ENCODE data around the gene RAB24.
A peak's percentile ranks its signal among the peaks of the same experiment; 100 is the strongest.
"Not testable (repeated sequence)": the region's sequence is repeated elsewhere in the genome, so short reads cannot be mapped to it uniquely, and the experiment has no call there.

The RAB24 gene

DNA sequence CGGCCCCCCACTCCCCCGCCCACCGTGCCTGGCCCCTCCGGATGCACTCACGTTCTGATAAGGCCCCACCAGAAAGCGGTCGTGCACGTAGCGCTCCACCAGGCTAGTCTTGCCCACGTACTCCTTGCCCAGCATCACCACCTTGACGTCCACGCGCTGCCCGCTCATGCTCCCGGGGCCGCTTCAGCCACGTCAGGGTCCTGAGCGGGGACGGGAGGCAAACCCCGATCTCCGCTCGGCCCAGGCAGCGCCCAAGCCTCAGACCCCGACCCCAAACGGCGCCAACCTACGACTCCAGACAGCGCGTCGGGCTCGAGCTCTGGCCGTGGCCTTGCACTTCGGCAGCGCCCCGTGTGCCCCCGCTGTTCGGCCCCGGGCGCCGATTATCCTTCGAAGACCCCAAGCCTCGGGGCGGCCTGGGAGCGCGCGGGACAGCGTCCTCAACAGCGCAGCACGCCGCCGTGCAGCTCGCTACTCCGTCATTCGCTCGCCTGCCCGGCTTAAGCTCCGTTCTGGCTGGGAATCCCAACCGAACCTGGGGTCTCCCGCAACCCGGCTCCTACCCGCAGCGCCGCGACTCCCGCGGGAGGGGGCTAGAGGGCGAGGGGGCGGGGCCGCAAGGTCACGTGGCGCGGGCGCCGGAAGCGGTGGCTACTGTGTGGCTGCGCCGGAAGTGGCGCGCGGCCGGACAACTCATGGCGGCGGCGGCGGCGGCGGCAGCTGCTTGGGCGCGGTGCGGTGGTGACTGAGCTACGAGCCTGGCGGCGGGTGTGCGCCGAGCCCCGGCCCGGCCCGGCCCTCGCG is at the start of gene RAB24, which contains the start of gene PRELID1:
TSS of gene RAB24 (minus strand) at position 599 of the 804 bp plus-strand sequence. CDS start at position 168, 431 bp downstream.
TSS of gene PRELID1 (plus strand) at position 679 of the 804 bp plus-strand sequence. CDS start 187 bp downstream, outside the sequence.
- DNase-seq (ENCODE audit: low read depth): peak; percentile 81

DNA sequence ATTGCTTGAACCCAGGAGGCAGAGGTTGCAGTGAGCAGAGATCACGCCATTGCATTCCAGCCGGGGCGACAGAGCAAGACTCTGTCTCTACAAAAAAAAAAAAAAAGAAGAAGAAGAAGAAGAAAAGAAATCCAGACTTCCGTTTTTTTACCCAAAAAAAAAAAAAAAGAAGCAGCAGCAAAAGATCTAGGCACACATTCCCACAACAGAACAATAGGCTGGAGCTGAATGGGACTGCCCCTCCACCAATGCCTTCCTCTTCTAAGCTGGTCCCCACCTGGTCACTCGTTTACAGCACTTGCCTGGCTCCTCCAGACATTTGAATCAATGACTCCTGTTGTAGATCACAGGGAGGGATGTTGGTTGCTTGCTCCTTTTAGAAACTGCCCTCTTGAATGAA is 49.6 kb upstream of the RAB24 start:
- no peak for DNase-seq (ENCODE audit: low read depth)

DNA sequence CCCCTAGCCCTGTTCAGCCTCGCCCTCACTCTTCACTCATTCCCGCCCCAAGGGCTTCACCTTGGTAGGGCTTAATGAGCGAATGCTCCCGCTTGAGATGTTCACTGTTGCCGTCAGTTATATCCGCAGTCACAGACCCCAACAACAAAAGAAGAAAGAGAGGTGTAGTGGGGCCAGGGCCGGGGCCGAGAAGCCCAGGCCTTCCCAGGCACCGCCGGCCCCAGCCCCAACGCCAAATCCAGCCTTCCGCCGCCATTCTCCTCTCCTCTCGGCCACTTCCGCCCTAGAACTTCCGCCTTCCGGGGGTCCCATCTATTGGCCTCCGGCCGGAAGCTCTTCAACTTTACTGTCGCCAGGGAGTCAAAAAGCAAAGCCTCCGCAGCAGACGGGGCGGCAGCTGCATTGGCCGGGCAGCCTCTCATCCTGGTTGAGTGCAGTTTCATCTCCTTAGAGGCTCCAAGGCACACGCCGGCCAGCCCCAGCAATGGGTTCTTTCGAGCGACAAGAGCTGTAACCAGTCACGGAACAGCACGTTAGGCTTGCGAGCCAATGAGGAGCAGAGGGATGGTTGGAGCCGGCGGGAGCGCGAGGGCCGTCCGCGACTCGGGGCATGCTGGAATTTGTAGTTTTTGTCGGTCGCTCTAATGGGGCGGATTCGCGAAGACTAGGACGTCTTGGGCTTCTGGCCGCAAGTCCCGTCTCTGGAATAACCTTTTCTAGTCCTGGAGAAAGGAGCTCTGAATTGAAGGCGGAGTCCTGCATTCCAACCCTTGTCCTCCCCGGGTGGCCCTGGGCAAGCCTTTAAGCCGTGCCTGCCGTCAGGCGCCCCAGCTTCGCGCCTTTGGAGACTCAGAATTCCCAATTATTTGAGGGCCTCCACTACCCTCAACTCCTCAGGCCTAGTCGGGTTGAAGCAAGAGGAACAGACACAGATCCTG is 48.1 kb upstream of the RAB24 start, which contains the start of gene LMAN2:
TSS of gene LMAN2 (minus strand) at position 277 of the 938 bp plus-strand sequence. CDS start at position 256, 21 bp downstream.
- DNase-seq (ENCODE audit: low read depth): peak; percentile 83

DNA sequence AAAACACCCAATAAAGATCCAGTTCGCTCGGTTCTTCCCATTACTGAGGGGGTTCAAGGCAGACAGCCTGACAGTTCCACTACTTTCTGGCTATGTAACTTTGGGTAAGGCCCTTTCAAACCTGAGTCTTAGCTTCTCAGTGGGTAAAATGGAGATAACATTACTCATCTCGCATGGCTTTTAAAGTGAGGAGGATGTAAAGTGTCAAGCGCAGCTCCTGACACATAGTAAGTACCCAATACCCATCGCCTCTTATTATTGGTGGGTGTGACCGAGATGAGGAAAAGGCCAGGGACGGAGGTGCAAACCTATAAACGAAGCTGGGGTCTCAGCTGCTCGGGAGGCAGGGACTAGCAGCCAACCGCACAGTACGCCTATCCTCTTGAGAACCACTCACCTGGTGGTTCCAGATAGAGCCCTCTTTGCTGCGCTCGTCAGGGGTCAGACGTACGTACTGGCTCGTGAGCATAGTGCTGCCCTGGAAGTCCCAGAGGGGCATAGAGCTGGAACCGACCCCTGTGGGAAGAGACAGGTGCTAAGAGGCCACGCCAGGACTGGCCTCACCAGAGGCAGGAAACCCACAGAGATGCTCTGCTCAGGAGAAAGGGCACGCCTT is 47.4 kb upstream of the RAB24 start:
- DNase-seq (ENCODE audit: low read depth): no peak

DNA sequence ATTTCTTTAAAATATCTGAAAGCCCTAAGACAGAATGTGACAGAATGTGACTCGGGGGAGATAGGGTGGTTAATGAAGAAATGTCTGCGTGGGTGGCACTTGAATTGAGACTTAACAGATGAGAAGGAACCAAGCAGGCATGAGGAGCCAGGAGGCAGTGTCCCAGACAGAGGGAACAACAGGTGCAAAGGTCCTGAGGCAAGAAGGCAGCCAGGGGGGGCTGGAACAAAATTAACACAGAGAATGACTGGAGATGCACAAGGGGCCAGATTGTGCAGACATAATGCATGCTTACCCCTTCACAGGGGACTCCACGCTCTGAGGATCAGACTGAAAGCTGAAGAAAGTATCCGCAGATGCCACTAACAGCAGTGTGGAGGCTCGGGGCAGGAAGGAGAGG is 46.2 kb upstream of the RAB24 start:
- no peak for DNase-seq (ENCODE audit: low read depth)

DNA sequence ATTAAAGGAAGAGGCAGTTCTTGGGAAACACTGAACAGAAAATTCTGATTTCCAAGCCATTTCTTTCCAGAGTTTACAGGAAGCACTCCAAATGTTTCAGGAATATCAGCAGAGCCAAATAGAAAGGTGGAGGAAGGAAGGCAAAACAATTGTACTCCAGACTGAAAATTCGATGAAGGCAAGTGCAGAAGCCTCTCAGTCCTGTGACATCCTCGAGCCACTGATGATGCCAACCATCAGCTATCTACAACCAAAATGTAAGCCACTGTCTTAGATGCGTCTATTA is 45.8 kb upstream of the RAB24 start:
- DNase-seq (ENCODE audit: low read depth): no peak

DNA sequence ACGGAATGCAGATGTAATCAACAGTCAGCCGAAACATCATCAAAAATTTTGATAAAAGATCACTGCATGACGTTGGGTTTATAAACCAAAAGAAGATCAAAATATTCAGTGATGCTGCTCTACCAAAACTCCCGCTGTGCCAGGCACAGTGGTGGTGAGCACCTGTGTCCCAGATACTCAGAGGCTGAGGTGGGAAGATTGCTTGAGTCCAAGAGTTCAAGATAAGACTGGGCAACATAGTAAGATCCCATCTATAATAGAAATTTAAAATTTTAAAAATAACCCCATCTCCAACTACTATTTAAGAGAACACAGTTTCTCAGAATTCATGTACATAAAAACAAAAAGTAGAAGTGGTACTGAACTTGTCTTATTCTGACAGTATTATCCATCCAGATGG is 44.2 kb upstream of the RAB24 start:
- no peak for DNase-seq (ENCODE audit: low read depth)

DNA sequence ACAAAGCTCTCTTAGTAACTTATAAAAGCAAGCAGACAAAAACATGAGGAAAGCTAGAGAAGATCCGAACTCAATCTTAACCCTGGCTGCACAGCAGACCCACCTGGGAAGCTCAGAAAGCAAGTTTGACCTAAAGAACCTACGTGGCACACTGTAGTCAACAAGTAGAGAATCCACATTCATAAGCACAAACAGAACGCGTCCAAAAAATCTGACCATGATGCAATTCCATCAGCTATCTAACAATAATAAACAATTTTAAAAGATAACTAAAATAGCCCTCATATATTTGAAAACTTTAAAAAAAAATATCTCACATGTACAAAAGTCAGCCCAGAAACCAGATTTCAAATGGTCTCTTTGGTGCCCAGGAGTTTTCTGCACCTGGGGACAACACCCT is 43.3 kb upstream of the RAB24 start:
- no peak for DNase-seq (ENCODE audit: low read depth)

DNA sequence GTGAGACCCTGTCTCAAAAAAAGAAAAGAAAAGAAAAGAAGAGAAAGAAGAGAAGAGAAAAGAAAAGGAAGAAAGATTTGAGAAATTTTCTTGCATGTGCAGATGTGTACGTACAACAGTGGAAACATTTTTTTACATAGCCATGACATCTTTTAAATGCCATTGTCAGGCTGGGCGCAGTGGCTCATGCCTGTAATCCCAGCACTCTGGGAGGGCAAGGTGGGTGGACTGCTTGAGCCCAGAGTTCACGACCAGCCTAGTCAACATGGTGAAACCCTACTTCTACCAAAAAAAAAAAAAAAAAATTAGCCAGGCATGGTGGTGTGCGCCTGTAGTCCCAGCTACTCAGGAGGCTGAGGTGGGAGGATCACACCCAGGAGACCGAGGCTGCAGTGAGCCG is 41.4 kb upstream of the RAB24 start:
- DNase-seq (ENCODE audit: low read depth): no peak

DNA sequence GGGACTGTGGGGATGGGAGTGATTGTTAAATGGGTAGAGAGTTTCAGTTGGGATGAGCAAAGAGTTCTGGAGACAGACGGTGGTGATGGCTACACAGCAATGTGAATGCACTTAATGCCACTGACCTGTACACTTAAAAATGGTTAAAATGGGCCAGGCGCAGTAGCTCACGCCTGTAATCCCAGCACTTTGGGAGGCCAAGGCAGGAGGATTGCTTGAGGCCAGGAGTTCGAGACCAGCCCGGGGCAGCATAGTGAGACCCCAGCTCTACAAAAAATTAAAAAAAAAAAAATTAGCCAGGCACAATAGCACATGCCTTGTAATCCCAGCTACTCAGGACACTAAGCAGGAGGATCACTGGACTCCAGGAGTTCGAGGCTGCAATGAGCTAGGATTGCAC is 40.3 kb upstream of the RAB24 start:
- no peak for DNase-seq (ENCODE audit: low read depth)

DNA sequence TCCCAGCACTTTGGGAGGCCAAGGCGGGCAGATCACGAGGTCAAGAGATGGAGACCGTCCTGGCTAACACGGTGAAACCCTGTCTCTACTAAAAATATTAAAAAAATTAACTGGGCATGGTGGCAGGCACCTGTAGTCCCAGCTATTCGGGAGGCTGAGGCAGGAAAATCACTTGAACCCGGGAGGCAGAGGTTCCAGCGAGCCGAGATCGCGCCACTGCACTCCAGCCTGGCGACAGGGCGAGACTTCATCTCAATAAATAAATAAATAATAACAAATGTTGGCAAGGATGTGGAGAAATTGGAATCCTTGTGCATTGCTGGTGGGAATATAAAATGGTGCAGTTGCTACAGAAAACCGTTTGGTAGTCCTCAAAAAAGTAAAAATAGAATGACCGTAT is 39.5 kb upstream of the RAB24 start:
- not testable (repeated sequence) for DNase-seq (ENCODE audit: low read depth)

DNA sequence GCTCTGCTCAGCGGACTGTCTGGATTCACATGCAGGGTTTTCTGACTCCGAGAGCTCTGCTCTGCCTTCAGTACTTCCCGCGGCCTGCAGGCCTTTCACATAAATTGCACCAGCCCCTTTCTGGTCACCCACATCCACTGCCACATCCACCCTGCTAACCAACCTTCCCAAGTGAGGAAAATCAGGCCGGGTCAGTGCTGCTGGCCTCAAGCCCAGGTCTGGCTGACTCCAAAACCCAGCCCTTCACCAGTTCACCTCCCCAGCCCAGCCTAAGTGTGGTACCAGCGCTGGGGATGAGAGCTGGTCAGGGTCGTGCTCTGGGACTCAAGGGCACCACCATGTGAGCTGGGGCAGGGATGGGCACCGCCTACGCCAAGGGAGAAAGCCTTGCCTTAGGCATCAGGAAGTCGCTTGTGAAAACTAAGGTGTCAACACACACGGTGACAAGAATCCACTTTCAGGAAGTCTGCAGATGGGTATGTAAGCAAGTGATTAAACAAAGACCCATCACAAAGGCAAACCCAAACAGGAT is 35.7 kb upstream of the RAB24 start:
- DNase-seq (ENCODE audit: low read depth): no peak

DNA sequence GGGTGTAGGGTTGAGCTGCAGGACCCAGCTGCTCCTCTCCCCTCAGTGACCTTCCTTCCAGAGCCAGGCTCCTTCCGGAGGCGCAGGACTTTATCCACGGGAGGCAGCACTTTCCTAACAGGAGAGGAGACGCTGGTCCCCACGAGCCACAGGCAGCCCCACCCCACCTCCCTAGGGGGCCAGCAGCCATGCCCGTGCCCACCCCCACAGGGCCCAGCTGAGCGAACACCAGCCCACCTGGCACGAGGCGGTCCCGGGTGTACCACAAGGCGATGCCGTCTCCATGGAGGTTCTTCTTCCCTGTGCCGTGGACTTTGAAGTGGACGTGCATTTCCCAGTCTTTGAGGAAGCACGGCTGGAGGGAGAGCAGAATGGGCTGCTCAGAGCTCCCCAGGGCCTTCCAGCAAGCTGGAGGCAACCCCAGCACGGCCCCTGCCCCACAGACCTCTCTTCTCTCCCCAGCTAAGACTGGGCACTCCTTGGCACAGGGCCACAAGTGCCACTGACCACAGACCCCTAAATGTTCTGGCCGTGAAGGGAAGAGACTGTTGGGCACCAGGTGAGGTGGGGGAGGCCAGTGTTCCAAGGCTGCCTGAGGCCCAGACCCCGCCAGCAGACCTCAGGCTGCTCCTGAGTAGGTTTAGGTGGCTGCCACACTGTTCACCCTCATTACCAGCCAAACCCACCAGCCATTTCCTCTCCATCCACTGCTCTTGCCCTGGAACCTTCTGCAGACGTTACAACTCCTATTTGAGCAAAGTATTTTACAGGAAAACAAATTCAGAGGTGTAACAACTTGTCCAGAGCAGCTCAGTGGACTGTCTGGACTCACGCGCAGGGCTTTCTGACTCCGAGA is 35.0 kb upstream of the RAB24 start:
- DNase-seq (ENCODE audit: low read depth): no peak

DNA sequence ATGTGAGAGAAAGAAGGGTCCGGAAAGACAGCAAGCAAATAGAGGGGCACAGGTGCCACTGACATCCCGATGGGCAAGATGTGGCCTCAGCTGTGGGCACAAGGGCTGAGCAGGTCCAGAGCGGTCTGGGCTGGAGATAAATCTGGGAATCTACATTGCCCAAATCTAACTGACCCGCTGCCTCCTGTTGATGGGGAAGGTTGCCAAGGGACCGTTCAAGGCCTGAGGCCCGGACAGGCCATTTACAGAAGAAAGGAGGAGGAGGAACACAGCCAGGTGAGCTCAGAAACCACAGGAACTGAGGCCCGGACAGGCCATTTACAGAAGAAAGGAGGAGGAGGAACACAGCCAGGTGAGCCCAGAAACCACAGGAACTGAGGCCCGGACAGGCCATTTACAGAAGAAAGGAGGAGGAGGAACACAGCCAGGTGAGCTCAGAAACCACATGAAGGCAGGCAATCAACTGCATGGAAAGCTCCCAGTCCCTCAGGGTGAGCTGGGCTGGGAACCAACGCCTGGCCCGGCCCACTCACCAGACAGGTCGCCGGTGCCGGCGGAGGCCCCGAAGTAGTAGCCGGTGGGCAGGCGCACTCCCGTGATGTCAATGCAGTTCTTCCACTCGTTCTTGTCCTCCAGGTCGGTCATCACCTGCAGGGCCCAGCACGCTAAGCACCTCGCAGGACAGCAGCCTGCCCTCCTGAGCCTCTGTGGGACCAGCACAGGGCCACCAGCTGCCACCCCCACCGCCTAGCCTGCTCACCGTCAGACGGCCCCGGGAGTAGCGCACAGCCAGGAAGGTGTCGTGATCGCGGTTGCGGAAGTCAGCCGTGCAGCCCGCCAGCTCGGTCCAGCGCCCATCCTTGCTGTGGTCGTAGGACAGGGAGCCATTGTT is 33.3 kb upstream of the RAB24 start:
- no peak for DNase-seq (ENCODE audit: low read depth)

DNA sequence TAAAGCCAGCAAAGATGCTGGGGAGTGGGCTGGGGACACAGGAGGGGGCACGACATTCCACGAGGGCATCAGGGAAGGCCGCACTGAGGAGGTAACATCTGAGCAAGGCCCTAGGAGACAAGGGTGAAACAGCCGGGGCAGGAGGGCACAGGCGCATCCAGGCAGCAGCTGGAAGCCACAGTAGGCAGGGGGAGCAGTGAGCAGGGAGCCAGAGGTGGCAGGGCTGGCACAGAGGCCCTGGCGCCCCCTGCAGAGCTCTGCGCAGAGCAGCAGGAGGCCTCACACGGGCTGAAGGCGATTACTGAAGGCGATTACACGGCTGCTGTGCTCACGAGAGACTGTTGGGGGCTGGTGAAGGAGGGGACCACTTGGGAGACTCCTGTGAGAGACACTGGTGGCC is 32.6 kb upstream of the RAB24 start:
- DNase-seq (ENCODE audit: low read depth): no peak

DNA sequence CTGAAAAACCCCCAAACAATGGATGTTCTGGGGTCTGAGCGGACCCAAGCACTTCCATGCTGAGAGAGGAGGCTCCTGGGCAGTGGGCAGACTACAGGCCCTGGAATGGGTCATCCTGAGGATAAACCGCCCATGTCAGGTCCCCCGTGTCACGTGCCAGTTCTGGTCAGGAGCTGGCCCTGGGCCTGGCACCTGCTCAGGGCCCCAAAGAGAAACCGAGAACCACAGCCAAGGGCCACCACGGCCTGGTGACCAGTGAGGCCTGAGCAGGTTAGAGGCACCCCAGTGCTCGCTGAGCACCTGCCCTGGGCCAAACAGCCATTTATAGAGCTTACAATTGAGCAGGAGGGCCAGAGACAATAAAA is 32.2 kb upstream of the RAB24 start:
- DNase-seq (ENCODE audit: low read depth): no peak

DNA sequence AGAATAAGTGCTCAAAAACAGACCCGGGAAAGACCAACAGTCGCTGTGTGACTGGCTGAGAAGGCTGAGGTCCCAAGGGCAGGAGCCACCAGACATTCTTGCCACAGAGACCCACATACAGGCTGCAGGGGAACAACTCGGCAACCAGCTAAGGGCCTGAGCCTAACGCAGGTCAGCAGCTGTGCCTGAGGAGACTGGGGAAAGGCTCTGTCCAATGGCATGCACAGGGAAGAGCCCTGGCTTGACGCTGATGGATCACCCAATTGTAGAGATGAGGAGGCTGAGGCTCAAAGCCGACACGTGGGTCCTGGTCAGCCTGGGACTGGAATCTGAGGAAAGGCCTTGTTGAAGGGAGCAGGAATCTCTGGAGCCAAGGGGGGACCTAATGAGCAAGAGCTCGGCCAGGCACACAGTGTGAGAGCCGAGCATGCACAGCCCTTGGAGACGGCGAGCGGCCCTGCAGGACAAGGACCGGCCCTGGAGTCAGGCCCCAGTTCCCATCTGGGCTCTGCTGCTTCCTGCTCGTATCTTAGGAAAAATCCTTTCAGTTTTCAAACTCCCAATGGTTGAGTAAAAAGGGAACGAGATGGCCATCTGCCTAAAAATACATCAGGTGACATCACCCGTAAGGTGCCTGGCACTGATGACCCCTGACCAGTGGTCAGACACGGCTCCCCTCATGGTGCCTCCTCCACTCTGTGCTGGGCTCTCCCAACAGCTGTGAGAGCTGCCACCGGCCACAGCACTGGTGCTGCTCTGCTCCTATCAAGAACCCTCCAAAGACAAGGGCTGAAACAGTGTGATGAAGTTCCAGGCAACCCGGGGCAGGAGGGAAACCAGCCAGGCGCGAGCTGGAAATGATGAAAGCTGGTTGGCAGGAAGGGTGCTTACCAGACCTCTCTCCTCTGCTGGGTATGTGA is 31.5 kb upstream of the RAB24 start:
- DNase-seq (ENCODE audit: low read depth): no peak

DNA sequence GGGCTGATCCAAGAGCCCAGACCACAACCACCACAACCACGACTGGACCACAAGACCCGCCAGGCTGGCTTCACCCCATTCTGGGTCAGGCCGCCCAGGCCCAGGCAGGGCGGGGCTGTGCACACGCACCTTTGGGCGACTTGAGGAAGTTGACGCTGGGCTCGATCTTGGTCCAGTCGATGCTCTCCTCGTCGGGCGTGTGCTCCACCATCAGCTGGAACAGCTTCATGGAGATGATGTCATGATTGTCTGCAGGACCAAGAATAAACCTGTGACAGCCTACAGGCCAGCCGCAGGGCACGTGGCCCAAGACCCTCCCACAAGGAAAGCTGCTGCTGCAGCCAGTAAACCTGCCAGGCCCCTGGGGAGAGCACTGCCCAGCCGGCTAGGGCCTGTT is 30.6 kb upstream of the RAB24 start:
- no peak for DNase-seq (ENCODE audit: low read depth)

DNA sequence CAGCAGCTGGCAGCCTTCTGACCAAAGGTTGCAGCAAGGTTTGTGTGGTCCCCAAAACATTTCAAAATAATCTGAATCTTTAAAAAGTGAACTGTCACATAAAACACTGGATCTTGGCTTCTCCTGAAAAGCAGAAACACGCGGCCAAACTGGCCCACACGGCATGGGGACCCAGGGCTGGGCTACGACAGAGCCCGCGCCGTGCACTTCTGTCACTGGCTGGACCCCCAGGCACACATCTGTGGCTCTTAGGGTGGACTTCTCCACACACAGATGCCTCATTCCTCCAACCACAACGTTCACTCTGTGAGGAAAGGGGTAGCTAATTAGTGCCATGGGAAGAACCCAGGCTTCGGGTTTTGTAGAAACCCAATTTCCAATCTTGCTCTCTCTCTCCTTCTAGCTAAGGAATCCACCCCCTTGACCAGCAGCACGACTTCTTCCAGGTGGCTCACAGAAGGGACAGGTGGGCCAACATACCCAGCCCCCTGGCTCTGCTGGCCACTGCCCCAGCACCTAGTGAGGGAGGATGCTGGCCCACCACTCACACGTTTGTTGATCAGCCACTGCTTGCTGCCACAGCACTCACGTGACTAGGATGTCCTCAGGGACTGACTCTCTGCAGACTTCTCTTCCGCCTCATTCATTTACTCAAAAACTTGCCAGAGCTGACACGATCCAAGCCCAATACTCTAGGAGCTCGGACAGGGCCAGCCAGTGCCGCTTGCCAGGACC is 30.1 kb upstream of the RAB24 start:
- no peak for DNase-seq (ENCODE audit: low read depth)
